Measurements from ENCODE around the gene FAM110D.

The FAM110D gene

DNA sequence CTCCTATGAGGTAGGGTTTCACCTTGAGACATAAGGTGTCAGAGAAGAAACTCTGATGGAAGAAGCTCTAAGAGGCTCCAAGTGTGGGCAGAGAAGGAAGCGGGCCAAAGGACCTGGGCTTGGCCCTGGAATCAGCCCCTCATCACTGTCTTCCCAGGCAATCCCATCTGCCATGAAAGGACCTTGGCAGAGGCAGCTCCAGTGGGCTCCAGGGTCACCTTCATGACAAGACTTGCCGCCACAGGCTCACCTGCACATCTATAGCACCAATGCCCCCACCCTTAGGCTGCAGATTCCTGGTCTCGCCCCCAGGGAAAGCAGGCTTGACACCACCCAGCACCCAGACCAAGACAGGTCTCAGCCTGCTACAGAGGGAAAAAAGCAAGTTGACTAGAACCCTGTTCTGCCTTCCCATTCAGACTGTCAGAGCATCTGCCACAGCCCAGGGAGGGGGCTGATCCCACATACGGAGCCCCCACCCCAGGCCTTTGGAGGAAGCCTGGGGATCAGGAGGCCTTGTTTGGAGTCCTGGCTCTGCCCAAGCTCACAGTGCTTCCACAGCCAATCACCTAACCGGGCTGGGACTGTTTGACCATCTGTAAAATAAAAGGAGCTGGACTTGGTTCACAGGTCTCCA, 490 bp upstream of the FAM110D start:
- H3K4me3 ChIP-seq (ENCODE audit: low read length), result no peak overlapping the region
- no peak for DNase-seq (ENCODE audit: low read depth)
- TF ChIP-seq, protein P1, sequence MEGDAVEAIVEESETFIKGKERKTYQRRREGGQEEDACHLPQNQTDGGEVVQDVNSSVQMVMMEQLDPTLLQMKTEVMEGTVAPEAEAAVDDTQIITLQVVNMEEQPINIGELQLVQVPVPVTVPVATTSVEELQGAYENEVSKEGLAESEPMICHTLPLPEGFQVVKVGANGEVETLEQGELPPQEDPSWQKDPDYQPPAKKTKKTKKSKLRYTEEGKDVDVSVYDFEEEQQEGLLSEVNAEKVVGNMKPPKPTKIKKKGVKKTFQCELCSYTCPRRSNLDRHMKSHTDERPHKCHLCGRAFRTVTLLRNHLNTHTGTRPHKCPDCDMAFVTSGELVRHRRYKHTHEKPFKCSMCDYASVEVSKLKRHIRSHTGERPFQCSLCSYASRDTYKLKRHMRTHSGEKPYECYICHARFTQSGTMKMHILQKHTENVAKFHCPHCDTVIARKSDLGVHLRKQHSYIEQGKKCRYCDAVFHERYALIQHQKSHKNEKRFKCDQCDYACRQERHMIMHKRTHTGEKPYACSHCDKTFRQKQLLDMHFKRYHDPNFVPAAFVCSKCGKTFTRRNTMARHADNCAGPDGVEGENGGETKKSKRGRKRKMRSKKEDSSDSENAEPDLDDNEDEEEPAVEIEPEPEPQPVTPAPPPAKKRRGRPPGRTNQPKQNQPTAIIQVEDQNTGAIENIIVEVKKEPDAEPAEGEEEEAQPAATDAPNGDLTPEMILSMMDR (conservative IDR thresholded peaks at IDR 0.05; ENCODE audit: low read depth, low read length), result no peak

- H3K4me3 ChIP-seq (ENCODE audit: low read length), result no peak overlapping the region
- TF ChIP-seq, protein P1 (conservative IDR thresholded peaks at IDR 0.05; ENCODE audit: low read depth, low read length), result no peak
- DNase-seq (ENCODE audit: low read depth), result no peak
These were observed 812 bp downstream of the FAM110D start for GRCh38 chr1:26159743-26160039.

DNA sequence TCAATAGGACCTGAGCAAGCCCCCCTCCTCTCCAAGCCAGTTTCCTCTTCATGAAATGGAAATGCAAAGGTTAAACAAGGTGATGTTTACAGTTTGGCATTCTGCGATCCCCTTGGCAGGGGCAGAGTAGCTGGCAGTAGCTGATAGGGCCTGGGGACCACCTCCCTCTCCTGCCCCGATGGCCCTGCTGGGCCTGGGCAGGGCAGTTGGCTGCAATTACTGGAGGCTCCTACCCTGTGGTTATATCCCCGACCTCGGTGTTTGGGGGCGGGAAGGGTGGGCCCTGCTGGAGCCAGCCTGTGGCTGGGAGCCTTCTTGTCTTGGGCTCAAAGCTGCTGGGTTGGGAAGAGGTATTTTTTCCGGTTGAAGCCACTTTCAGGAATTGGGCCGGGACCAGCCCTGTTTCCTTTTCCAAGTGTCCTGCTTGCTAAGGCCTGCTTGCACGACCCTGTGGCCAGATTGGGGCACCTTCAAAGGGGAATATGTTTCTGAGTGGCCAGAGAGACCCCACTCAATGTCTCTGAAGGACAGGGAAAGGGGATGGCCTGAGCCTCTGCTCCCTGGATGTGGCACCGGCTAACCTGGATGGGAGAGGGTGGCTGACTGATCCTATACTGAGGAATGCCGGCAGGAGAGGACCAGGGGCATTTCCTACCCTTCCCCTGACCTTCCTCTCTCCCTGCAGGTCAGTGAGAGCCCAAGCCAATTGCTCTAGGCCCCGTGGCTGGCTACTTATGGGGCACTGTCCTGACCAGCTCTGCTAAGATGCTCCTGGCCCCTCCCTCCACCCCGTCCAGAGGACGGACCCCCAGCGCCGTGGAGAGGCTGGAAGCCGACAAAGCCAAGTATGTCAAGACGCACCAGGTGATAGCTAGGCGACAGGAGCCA, 1.9 kb downstream of the FAM110D start:
- TF ChIP-seq, protein P1 (conservative IDR thresholded peaks at IDR 0.05; ENCODE audit: low read depth, low read length), result no peak
- H3K4me3 ChIP-seq (ENCODE audit: low read length), result no peak overlapping the region
- DNase-seq (ENCODE audit: low read depth), result no peak

DNA sequence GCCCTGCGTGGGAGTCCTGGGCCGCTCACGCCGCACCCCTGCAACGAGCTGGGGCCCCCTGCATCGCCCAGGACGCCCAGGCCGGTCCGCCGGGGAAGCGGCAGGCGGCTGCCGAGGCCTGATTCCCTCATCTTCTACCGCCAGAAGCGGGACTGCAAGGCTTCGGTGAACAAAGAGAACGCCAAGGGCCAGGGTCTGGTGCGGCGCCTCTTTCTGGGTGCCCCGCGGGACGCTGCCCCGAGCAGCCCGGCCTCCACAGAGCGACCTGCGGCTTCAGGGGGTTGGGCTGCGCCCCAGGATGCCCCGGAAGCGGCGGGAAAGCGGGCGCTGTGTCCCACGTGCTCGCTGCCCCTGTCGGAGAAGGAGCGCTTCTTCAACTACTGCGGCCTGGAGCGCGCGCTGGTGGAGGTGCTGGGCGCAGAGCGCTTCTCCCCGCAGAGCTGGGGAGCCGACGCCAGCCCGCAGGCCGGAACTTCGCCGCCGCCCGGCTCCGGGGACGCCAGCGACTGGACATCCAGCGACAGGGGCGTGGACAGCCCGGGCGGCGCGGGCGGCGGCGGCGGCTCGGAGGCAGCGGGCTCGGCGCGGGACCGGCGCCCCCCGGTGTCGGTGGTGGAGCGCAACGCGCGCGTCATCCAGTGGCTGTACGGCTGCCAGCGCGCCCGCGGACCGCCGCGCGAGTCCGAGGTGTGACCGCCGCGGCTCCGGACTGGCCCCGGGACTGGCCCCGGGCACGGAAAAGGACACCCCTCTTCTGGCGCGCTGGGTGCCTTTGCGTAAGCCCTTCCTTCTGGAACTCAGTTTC, 2.7 kb downstream of the FAM110D start:
- TF ChIP-seq, protein P1 (conservative IDR thresholded peaks at IDR 0.05; ENCODE audit: low read depth, low read length), result no peak
- H3K4me3 ChIP-seq (ENCODE audit: low read length), result peak overlapping the region; percentile 37
- no peak for DNase-seq (ENCODE audit: low read depth)

GRCh38 chr1:26162220-26162709, 3.4 kb downstream of the FAM110D start:
- TF ChIP-seq, protein P1 (conservative IDR thresholded peaks at IDR 0.05; ENCODE audit: low read depth, low read length), result peak; percentile 1
- no peak for DNase-seq (ENCODE audit: low read depth)
- H3K4me3 ChIP-seq (ENCODE audit: low read length), result peak overlapping the region; percentile 33

GRCh38 chr1:26163684-26164035, 4.8 kb downstream of the FAM110D start:
- H3K4me3 ChIP-seq (ENCODE audit: low read length), result no peak overlapping the region
- DNase-seq (ENCODE audit: low read depth), result no peak
- TF ChIP-seq, protein P1 (conservative IDR thresholded peaks at IDR 0.05; ENCODE audit: low read depth, low read length), result no peak
